HepG2 (cell line): ENCODE measurements around the gene COG1. TPM values are rescaled to one million over a fixed set of nuclear protein-coding genes. Genes with fewer than 3 reads are reported as not detected.
A peak's percentile ranks its signal among the peaks of the same experiment; 100 is the strongest.

Experiments
- MBNL3 ChIP-seq: fragments of 250-450 bp; sonication (Bioruptor Pico); conservative IDR thresholded peaks from 2 replicates; pipeline ENCODE4 v1.8.0; 2022; ENCODE audit warnings: mild to moderate bottlenecking, inconsistent platforms
- NR3C1 ChIP-seq: sonication (generic); formaldehyde crosslinking; IDR thresholded peaks from 2 replicates; pipeline ENCODE4 v1.4.0; 2020; ENCODE audit warnings: missing genetic modification reagents
- POLR2A ChIP-seq, 2 experiments: IDR thresholded peaks; 2 replicates each; pipeline ENCODE4 v1.6.1; 2011; ENCODE audit warnings: low read depth in 2 of 2, low read length in 2 of 2, mild to moderate bottlenecking in 1 of 2, moderate library complexity in 1 of 2; ENCODE audit not compliant: insufficient read depth in 1 of 2
- RAD21 ChIP-seq: fragments of 450-650 bp; formaldehyde crosslinking; IDR thresholded peaks from 2 replicates; pipeline ENCODE4 v1.5.0; 2020; ENCODE audit warnings: mild to moderate bottlenecking
- SNAPC5 ChIP-seq: sonication (generic); formaldehyde crosslinking; IDR thresholded peaks from 2 replicates; pipeline ENCODE4 v1.8.1; 2023; ENCODE audit warnings: mild to moderate bottlenecking, missing genetic modification reagents, borderline replicate concordance
- ZBTB33 ChIP-seq: sonication (generic); formaldehyde crosslinking; IDR thresholded peaks from 2 replicates; pipeline ENCODE4 v1.4.0; 2020; ENCODE audit warnings: missing genetic modification reagents
- ZNF562 ChIP-seq: sonication (generic); formaldehyde crosslinking; IDR thresholded peaks from 2 replicates; pipeline ENCODE4 v1.8.0; 2022; ENCODE audit warnings: missing genetic modification reagents, borderline replicate concordance
- ZNF569 ChIP-seq: sonication (generic); formaldehyde crosslinking; IDR thresholded peaks from 2 replicates; pipeline ENCODE4 v1.5.0; 2020; ENCODE audit warnings: mild to moderate bottlenecking, missing genetic modification reagents, moderate library complexity, borderline replicate concordance
- ZNF891 ChIP-seq: sonication (generic); formaldehyde crosslinking; IDR thresholded peaks from 2 replicates; pipeline ENCODE4 v1.5.0; 2020; ENCODE audit warnings: mild to moderate bottlenecking, missing genetic modification reagents
- polyA plus RNA-seq, 8 experiments: library from polyadenylated mRNA; depleted of rRNA in 3 of 8; stranded (reverse) in 7 of 8; unstranded in 1 of 8; fragments of >200 nt; fragmentation: Illumina TruSeq in 4 of 8; extraction: Trizol in 4 of 8; gene quantifications; 2 replicates each; pipeline versions ENCODE4 v1.2.1 to v1.2.3, GENCODE V29; 2011 to 2016; ENCODE audit warnings: low read depth in 4 of 8, missing spikeins in 1 of 8, mixed read lengths in 1 of 8; ENCODE audit not compliant: insufficient read depth in 1 of 8
- total RNA-seq, 5 experiments: library from RNA; depleted of rRNA; stranded (reverse); fragments of >200 nt; fragmentation: Illumina TruSeq; extraction: Trizol; gene quantifications; 2 replicates each; pipeline ENCODE4 v1.2.3, GENCODE V29; 2016; ENCODE audit warnings: low read depth in 1 of 5
- TF ChIP-seq, protein P1 (sequence below), 2 experiments: sonication (generic) in 1 of 2; formaldehyde crosslinking in 1 of 2; IDR thresholded peaks; 2 replicates each; pipeline versions ENCODE4 v1.6.1 to v1.9.0; 2014 to 2022; ENCODE audit warnings: antibody characterized with exemption in 1 of 2, borderline replicate concordance in 1 of 2, inconsistent platforms in 1 of 2, low read depth in 1 of 2, missing genetic modification reagents in 1 of 2
- TF ChIP-seq, protein P2 (sequence below): sonication (generic); formaldehyde crosslinking; IDR thresholded peaks from 2 replicates; pipeline ENCODE4 v1.4.0; 2020; ENCODE audit warnings: missing genetic modification reagents
- TF ChIP-seq, protein P3 (sequence below): sonication (generic); formaldehyde crosslinking; IDR thresholded peaks from 2 replicates; pipeline ENCODE4 v1.5.0; 2020; ENCODE audit warnings: missing genetic modification reagents
- TF ChIP-seq, protein P4 (sequence below): sonication (generic); formaldehyde crosslinking; IDR thresholded peaks from 2 replicates; pipeline ENCODE4 v1.8.0; 2022; ENCODE audit warnings: mild to moderate bottlenecking, missing genetic modification reagents, borderline replicate concordance
- TF ChIP-seq, protein P5 (sequence below): IDR thresholded peaks from 2 replicates; pipeline ENCODE4 v1.6.1; 2016; ENCODE audit warnings: missing genetic modification reagents, missing compliant biosample characterization

Gene COG1
- total and polyA plus RNA-seq, 2 of the 13 experiments (the other 11 are each of a cell fraction or from before 2014, with no cell fraction given) = 36.6 to 39.7 TPM

- TF ChIP-seq, protein P1, sequence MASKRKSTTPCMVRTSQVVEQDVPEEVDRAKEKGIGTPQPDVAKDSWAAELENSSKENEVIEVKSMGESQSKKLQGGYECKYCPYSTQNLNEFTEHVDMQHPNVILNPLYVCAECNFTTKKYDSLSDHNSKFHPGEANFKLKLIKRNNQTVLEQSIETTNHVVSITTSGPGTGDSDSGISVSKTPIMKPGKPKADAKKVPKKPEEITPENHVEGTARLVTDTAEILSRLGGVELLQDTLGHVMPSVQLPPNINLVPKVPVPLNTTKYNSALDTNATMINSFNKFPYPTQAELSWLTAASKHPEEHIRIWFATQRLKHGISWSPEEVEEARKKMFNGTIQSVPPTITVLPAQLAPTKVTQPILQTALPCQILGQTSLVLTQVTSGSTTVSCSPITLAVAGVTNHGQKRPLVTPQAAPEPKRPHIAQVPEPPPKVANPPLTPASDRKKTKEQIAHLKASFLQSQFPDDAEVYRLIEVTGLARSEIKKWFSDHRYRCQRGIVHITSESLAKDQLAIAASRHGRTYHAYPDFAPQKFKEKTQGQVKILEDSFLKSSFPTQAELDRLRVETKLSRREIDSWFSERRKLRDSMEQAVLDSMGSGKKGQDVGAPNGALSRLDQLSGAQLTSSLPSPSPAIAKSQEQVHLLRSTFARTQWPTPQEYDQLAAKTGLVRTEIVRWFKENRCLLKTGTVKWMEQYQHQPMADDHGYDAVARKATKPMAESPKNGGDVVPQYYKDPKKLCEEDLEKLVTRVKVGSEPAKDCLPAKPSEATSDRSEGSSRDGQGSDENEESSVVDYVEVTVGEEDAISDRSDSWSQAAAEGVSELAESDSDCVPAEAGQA (IDR thresholded peaks at IDR 0.05; ENCODE audit: low read depth) = peak; percentile 73
- TF ChIP-seq, protein P1 (CRISPR knock-in tag; IDR thresholded peaks at IDR 0.05; ENCODE audit: borderline replicate concordance) = no peak
- TF ChIP-seq ZNF569 (CRISPR knock-in tag) = no peak
- TF ChIP-seq, protein P2, sequence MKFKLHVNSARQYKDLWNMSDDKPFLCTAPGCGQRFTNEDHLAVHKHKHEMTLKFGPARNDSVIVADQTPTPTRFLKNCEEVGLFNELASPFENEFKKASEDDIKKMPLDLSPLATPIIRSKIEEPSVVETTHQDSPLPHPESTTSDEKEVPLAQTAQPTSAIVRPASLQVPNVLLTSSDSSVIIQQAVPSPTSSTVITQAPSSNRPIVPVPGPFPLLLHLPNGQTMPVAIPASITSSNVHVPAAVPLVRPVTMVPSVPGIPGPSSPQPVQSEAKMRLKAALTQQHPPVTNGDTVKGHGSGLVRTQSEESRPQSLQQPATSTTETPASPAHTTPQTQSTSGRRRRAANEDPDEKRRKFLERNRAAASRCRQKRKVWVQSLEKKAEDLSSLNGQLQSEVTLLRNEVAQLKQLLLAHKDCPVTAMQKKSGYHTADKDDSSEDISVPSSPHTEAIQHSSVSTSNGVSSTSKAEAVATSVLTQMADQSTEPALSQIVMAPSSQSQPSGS (CRISPR knock-in tag) = peak; percentile 91
- TF ChIP-seq, protein P3, sequence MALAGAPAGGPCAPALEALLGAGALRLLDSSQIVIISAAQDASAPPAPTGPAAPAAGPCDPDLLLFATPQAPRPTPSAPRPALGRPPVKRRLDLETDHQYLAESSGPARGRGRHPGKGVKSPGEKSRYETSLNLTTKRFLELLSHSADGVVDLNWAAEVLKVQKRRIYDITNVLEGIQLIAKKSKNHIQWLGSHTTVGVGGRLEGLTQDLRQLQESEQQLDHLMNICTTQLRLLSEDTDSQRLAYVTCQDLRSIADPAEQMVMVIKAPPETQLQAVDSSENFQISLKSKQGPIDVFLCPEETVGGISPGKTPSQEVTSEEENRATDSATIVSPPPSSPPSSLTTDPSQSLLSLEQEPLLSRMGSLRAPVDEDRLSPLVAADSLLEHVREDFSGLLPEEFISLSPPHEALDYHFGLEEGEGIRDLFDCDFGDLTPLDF = no peak; the same call in 1 of the 2 replicates
- TF ChIP-seq NR3C1 = no peak
- TF ChIP-seq ZNF562 (CRISPR knock-in tag) = no peak
- TF ChIP-seq ZNF891 (CRISPR knock-in tag) = peak; percentile 68; the same call in 1 of the 2 replicates
- no peak for TF ChIP-seq MBNL3
- TF ChIP-seq, protein P4, sequence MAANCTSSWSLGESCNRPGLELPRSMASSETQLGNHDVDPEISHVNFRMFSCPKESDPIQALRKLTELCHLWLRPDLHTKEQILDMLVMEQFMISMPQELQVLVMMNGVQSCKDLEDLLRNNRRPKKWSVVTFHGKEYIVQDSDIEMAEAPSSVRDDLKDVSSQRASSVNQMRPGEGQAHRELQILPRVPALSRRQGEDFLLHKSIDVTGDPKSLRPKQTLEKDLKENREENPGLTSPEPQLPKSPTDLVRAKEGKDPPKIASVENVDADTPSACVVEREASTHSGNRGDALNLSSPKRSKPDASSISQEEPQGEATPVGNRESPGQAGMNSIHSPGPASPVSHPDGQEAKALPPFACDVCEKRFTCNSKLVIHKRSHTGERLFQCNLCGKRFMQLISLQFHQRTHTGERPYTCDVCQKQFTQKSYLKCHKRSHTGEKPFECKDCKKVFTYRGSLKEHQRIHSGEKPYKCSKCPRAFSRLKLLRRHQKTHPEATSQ = no peak; the same call in 1 of the 2 replicates
- TF ChIP-seq, protein P5, sequence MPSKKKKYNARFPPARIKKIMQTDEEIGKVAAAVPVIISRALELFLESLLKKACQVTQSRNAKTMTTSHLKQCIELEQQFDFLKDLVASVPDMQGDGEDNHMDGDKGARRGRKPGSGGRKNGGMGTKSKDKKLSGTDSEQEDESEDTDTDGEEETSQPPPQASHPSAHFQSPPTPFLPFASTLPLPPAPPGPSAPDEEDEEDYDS = peak; percentile 44; the same call in 1 of the 2 replicates
- TF ChIP-seq ZBTB33 (CRISPR knock-in tag) = peak; percentile 81; the same call in 1 of the 2 replicates
- no peak for TF ChIP-seq SNAPC5 (CRISPR knock-in tag)
- TF ChIP-seq RAD21 (CRISPR knock-in tag) = peak; percentile 53; the same call in 1 of the 2 replicates
- TF ChIP-seq POLR2A (IDR thresholded peaks at IDR 0.05; ENCODE audit: insufficient read depth in 1 of 2, low read depth in 2 of 2, low read length in 2 of 2) = no peak
Measured at GRCh38 chr17:73201215-73202069, 8.6 kb downstream of the COG1 start (continued).
